A549 (cell line): ENCODE data around the gene CHAD. TPM values are rescaled to one million over a fixed set of nuclear protein-coding genes. Genes with fewer than 3 reads are reported as not detected.
A peak's percentile ranks its signal among the peaks of the same experiment; 100 is the strongest.

ENCODE experiments used
- ATAC-seq, 2 experiments: fragments of 200-7000 bp in 1 of 2; fragments of >200 bp in 1 of 2; cut with Nextera tagmentation in 1 of 2; cut with Tn5 transposase in 1 of 2; 3 replicates each; pipeline versions ENCODE4 v1.8.0 to v1.9.1; 2018 to 2020; ENCODE audit warnings: mild to moderate bottlenecking in 1 of 2, moderate library complexity in 1 of 2
- CTCF ChIA-PET: fragments of 300-600 bp; sonication (Branson Sonifier 250); formaldehyde crosslinking; extraction: SDS; loops from one replicate; lab custom pipeline; 2021; ENCODE audit warnings: antibody characterized with exemption, inconsistent platforms; lab: Yijun Ruan, JAX
- POLR2A ChIA-PET: fragments of 350-600 bp; formaldehyde crosslinking; extraction: SDS; loops from one replicate; lab custom pipeline; 2021; ENCODE audit warnings: antibody characterized with exemption, inconsistent platforms; lab: Yijun Ruan, JAX
- DNase-seq, 2 experiments: peaks; one replicate each; pipeline versions ENCODE4 v3.0.0 to v3.0.0-alpha.2; 2011 to 2016; ENCODE audit warnings: low read depth in 1 of 2, low spot score in 1 of 2
- FAIRE-seq: peaks from 2 replicates; lab custom pipeline; 2011; peaks lifted over from hg19 to GRCh38; lab: Jason Lieb, UNC
- H3K27ac ChIP-seq, 2 experiments: fragments of >200 bp; sonication (Bioruptor Twin); formaldehyde crosslinking; 3 replicates each; pipeline ENCODE4 v1.5.1; 2016 to 2017
- H3K4me1 ChIP-seq: fragments of >200 bp; sonication (Bioruptor Twin); formaldehyde crosslinking; 3 replicates; pipeline ENCODE4 v1.6.1; 2016
- H3K4me2 ChIP-seq: fragments of >200 bp; sonication (Bioruptor Twin); formaldehyde crosslinking; 3 replicates; pipeline ENCODE4 v1.6.1; 2016
- H3K4me3 ChIP-seq: fragments of >200 bp; sonication (Bioruptor Twin); formaldehyde crosslinking; 3 replicates; pipeline ENCODE4 v1.5.1; 2016
- H3K9me3 ChIP-seq: fragments of >200 bp; sonication (Bioruptor Twin); formaldehyde crosslinking; 3 replicates; pipeline ENCODE4 v1.6.1; 2016
- BHLHE40 ChIP-seq: IDR thresholded peaks from 2 replicates; pipeline ENCODE4 v1.6.1; 2012; ENCODE audit warnings: low read depth, low read length, inconsistent platforms
- CEBPB ChIP-seq, 2 experiments: fragments of >200 bp in 1 of 2; sonication (Bioruptor Twin) in 1 of 2; formaldehyde crosslinking in 1 of 2; IDR thresholded peaks; 2 replicates each; pipeline ENCODE4 v1.6.1; 2012 to 2016
- CHD2 ChIP-seq: fragments of 150-350 bp; IDR thresholded peaks from 2 replicates; pipeline ENCODE4 v1.6.1; 2014; ENCODE audit warnings: low read length; ENCODE audit not compliant: partially characterized antibody
- CHD4 ChIP-seq: fragments of 200-600 bp; sonication (generic); IDR thresholded peaks from 2 replicates; pipeline ENCODE4 v1.6.1; 2016; ENCODE audit warnings: antibody characterized with exemption, mild to moderate bottlenecking, borderline replicate concordance
- EHF ChIP-seq: fragments of 250-450 bp; sonication (Bioruptor Pico); IDR thresholded peaks from 2 replicates; pipeline ENCODE4 v1.5.0; 2020; ENCODE audit warnings: mild to moderate bottlenecking
- EP300 ChIP-seq, 2 experiments: fragments of >200 bp; sonication (Bioruptor Twin); formaldehyde crosslinking; IDR thresholded peaks; 2 replicates in 1 of 2; 3 replicates in 1 of 2; pipeline ENCODE4 v1.6.1; 2016 to 2017
- FOSB ChIP-seq: fragments of 250-450 bp; sonication (Bioruptor Pico); IDR thresholded peaks from 2 replicates; pipeline ENCODE4 v1.5.0; 2020; ENCODE audit warnings: mild to moderate bottlenecking, moderate library complexity
- FOXS1 ChIP-seq: fragments of 250-450 bp; sonication (Bioruptor Pico); IDR thresholded peaks from 2 replicates; pipeline ENCODE4 v1.5.0; 2020; ENCODE audit warnings: mild to moderate bottlenecking, moderate library complexity
- GATA3 ChIP-seq: IDR thresholded peaks from 2 replicates; pipeline ENCODE4 v1.6.1; 2012; ENCODE audit warnings: borderline replicate concordance
- HEYL ChIP-seq: fragments of 250-450 bp; sonication (Bioruptor Pico); IDR thresholded peaks from 2 replicates; pipeline ENCODE4 v1.8.0; 2021; ENCODE audit warnings: mild to moderate bottlenecking, moderate library complexity
- HOXB5 ChIP-seq: fragments of 250-450 bp; sonication (Bioruptor Pico); IDR thresholded peaks from 2 replicates; pipeline ENCODE4 v1.5.0; 2020; ENCODE audit warnings: mild to moderate bottlenecking, moderate library complexity
- JUN ChIP-seq, 2 experiments: fragments of >200 bp; sonication (Bioruptor Twin); formaldehyde crosslinking; IDR thresholded peaks; 2 replicates in 1 of 2; 3 replicates in 1 of 2; pipeline ENCODE4 v1.6.1; 2016 to 2017
- JUNB ChIP-seq: fragments of >200 bp; sonication (Bioruptor Twin); formaldehyde crosslinking; IDR thresholded peaks from 2 replicates; pipeline ENCODE4 v1.6.1; 2016
- KDM1A ChIP-seq: fragments of 200-600 bp; sonication (generic); IDR thresholded peaks from 2 replicates; pipeline ENCODE4 v1.6.1; 2016; ENCODE audit warnings: low read depth, mild to moderate bottlenecking
- MAFK ChIP-seq: fragments of 450-650 bp; IDR thresholded peaks from 2 replicates; pipeline ENCODE4 v1.6.1; 2014; ENCODE audit not compliant: partially characterized antibody
- PHF8 ChIP-seq: fragments of 200-600 bp; sonication (generic); IDR thresholded peaks from 2 replicates; pipeline ENCODE4 v1.6.1; 2016; ENCODE audit warnings: low read depth, mild to moderate bottlenecking, antibody characterized with exemption, moderate library complexity, borderline replicate concordance
- POLR2A ChIP-seq: IDR thresholded peaks from 2 replicates; pipeline ENCODE4 v1.6.1; 2012; ENCODE audit warnings: mild to moderate bottlenecking, low read length
- RAD21 ChIP-seq, 2 experiments: fragments of >200 bp in 1 of 2; sonication (Bioruptor Twin) in 1 of 2; formaldehyde crosslinking in 1 of 2; IDR thresholded peaks in 1 of 2; conservative IDR thresholded peaks in 1 of 2; 2 replicates in 1 of 2; 3 replicates in 1 of 2; pipeline ENCODE4 v1.6.1; 2012 to 2018; ENCODE audit warnings: inconsistent platforms in 1 of 2
- RARB ChIP-seq: fragments of 250-450 bp; sonication (Bioruptor Pico); IDR thresholded peaks from 2 replicates; pipeline ENCODE4 v1.8.0; 2021; ENCODE audit warnings: mild to moderate bottlenecking, moderate library complexity
- RCOR1 ChIP-seq: fragments of 150-350 bp; IDR thresholded peaks from 2 replicates; pipeline ENCODE4 v1.6.1; 2014; ENCODE audit warnings: antibody characterized with exemption, low read length, low read depth
- SMC3 ChIP-seq: fragments of >200 bp; sonication (Bioruptor Twin); formaldehyde crosslinking; IDR thresholded peaks from 3 replicates; pipeline ENCODE4 v1.6.1; 2018; ENCODE audit warnings: inconsistent platforms
- SREBF2 ChIP-seq: fragments of 450-650 bp; IDR thresholded peaks from 2 replicates; pipeline ENCODE4 v1.6.1; 2014; ENCODE audit warnings: mild to moderate bottlenecking, moderate library complexity
- TFCP2L1 ChIP-seq: fragments of 250-450 bp; sonication (Bioruptor Pico); IDR thresholded peaks from 2 replicates; pipeline ENCODE4 v1.5.0; 2021; ENCODE audit warnings: mild to moderate bottlenecking
- ZC3H11A ChIP-seq: fragments of 450-650 bp; IDR thresholded peaks from 2 replicates; pipeline ENCODE4 v1.6.1; 2014; ENCODE audit warnings: antibody characterized with exemption, mild to moderate bottlenecking
- ZSCAN20 ChIP-seq: fragments of 250-450 bp; sonication (Bioruptor Pico); IDR thresholded peaks from 2 replicates; pipeline ENCODE4 v1.8.0; 2022; ENCODE audit warnings: mild to moderate bottlenecking, moderate library complexity
- WGBS: methylation state at CpG from one replicate; pipeline ENCODE4 v1.1.6; 2017; ENCODE audit errors: missing lambda C conversion rate; 5-methylcytosine and 5-hydroxymethylcytosine counted together
- polyA plus RNA-seq, 4 experiments: library from polyadenylated mRNA; depleted of rRNA in 3 of 4; stranded (reverse); fragments of >200 nt; fragmentation: RNase III in 1 of 4; extraction: RNeasy Plus Mini Kit Qiagen cat#74134 plus additional on column Dnase treatment in 1 of 4; gene quantifications; 2 replicates in 3 of 4; 3 replicates in 1 of 4; pipeline ENCODE4 v1.2.3, GENCODE V29; 2011 to 2017
- TF ChIP-seq, protein P1 (sequence below): fragments of 250-450 bp; sonication (Bioruptor Pico); IDR thresholded peaks from 2 replicates; pipeline ENCODE4 v1.5.0; 2020; ENCODE audit warnings: low read depth, mild to moderate bottlenecking, moderate library complexity
- TF ChIP-seq, protein P2 (sequence below): fragments of 250-450 bp; sonication (Bioruptor Pico); IDR thresholded peaks from 2 replicates; pipeline ENCODE4 v1.5.0; 2021; ENCODE audit warnings: mild to moderate bottlenecking, moderate library complexity, borderline replicate concordance
- TF ChIP-seq, protein P3 (sequence below): fragments of 200-600 bp; sonication (generic); IDR thresholded peaks from 2 replicates; pipeline ENCODE4 v1.6.1; 2016; ENCODE audit warnings: antibody characterized with exemption, mild to moderate bottlenecking, moderate library complexity
- TF ChIP-seq, protein P4 (sequence below): IDR thresholded peaks from 2 replicates; pipeline ENCODE4 v1.6.1; 2012
- TF ChIP-seq, protein P5 (sequence below): fragments of >200 bp; sonication (Bioruptor Twin); formaldehyde crosslinking; IDR thresholded peaks from 2 replicates; pipeline ENCODE4 v1.6.1; 2016

The CHAD gene
- polyA plus RNA-seq, 2 of the 4 experiments (the other 2 are of a cell fraction), result not detected

DNA sequence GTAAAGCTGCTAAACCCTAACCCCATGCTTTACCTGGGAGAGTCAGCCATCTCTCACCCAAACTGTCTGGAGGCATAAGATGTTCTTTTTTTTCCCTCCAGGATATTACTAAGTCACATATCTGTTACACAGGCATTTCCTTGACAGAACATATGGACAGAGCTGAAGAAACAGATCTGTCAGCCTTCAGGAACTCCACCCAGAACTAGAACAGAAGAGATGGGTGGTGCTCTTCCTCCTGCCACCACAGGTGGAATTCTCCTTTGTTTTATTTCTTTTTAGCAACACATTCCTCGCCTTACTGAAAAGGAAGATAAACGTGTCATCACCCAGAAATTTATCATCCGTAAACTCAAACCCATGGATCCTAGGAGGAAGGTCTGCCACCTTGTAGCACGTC is 48.3 kb upstream of the CHAD start:
- ATAC-seq (0 out of 6 replicates have a peak, but pooled peaks of 1 of the 2 experiments have one; percentile 13), DNase-seq (no peak), FAIRE-seq (no peak)
- ChIA-PET CTCF (interaction anchor here (1.0 to 4.4 kb wide), 7 partner anchors 10 to 336 kb away, joined by 3 to 28 read pairs (median 4); no protein-coding TSS in a partner anchor), POLR2A (no interaction called here)
- H3K4me2 ChIP-seq, result no peak overlapping the region
- H3K27ac ChIP-seq, result no peak overlapping the region
- 83% methylated on average over 4 of the region's 4 CpGs for WGBS
- H3K4me1 ChIP-seq, result peaks cover 9% of the 10 kb centered on the region; the same call in 1 of the 3 replicates
- no peak for TF ChIP-seq HEYL (CRISPR knock-in tag)
- TF ChIP-seq EP300 (IDR thresholded peaks at IDR 0.05), result no peak
- no peak for TF ChIP-seq ZC3H11A
- TF ChIP-seq, protein P1, sequence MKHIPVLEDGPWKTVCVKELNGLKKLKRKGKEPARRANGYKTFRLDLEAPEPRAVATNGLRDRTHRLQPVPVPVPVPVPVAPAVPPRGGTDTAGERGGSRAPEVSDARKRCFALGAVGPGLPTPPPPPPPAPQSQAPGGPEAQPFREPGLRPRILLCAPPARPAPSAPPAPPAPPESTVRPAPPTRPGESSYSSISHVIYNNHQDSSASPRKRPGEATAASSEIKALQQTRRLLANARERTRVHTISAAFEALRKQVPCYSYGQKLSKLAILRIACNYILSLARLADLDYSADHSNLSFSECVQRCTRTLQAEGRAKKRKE (CRISPR knock-in tag), result no peak
- no peak for TF ChIP-seq RAD21 (conservative IDR thresholded peaks at IDR 0.05 in 1 of 2, IDR thresholded peaks at IDR 0.05 in 1 of 2)
- TF ChIP-seq, protein P2, sequence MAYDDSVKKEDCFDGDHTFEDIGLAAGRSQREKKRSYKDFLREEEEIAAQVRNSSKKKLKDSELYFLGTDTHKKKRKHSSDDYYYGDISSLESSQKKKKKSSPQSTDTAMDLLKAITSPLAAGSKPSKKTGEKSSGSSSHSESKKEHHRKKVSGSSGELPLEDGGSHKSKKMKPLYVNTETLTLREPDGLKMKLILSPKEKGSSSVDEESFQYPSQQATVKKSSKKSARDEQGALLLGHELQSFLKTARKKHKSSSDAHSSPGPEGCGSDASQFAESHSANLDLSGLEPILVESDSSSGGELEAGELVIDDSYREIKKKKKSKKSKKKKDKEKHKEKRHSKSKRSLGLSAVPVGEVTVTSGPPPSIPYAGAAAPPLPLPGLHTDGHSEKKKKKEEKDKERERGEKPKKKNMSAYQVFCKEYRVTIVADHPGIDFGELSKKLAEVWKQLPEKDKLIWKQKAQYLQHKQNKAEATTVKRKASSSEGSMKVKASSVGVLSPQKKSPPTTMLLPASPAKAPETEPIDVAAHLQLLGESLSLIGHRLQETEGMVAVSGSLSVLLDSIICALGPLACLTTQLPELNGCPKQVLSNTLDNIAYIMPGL (CRISPR knock-in tag), result no peak
- no peak for TF ChIP-seq MAFK
- TF ChIP-seq, protein P3, sequence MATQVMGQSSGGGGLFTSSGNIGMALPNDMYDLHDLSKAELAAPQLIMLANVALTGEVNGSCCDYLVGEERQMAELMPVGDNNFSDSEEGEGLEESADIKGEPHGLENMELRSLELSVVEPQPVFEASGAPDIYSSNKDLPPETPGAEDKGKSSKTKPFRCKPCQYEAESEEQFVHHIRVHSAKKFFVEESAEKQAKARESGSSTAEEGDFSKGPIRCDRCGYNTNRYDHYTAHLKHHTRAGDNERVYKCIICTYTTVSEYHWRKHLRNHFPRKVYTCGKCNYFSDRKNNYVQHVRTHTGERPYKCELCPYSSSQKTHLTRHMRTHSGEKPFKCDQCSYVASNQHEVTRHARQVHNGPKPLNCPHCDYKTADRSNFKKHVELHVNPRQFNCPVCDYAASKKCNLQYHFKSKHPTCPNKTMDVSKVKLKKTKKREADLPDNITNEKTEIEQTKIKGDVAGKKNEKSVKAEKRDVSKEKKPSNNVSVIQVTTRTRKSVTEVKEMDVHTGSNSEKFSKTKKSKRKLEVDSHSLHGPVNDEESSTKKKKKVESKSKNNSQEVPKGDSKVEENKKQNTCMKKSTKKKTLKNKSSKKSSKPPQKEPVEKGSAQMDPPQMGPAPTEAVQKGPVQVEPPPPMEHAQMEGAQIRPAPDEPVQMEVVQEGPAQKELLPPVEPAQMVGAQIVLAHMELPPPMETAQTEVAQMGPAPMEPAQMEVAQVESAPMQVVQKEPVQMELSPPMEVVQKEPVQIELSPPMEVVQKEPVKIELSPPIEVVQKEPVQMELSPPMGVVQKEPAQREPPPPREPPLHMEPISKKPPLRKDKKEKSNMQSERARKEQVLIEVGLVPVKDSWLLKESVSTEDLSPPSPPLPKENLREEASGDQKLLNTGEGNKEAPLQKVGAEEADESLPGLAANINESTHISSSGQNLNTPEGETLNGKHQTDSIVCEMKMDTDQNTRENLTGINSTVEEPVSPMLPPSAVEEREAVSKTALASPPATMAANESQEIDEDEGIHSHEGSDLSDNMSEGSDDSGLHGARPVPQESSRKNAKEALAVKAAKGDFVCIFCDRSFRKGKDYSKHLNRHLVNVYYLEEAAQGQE, result no peak
- no peak for TF ChIP-seq RCOR1
- no peak for TF ChIP-seq POLR2A
- no peak for TF ChIP-seq CHD2
- TF ChIP-seq FOXS1 (CRISPR knock-in tag), result no peak
- TF ChIP-seq FOSB, result no peak
- TF ChIP-seq PHF8, result no peak
- no peak for TF ChIP-seq BHLHE40
- no peak for TF ChIP-seq HOXB5 (CRISPR knock-in tag)
- no peak for TF ChIP-seq GATA3
- no peak for TF ChIP-seq SREBF2
- TF ChIP-seq, all 56 proteins: peak for 0
- no peaks in the 10 kb centered on the region for H3K9me3 ChIP-seq
- H3K4me3 ChIP-seq, result no peak overlapping the region

DNA sequence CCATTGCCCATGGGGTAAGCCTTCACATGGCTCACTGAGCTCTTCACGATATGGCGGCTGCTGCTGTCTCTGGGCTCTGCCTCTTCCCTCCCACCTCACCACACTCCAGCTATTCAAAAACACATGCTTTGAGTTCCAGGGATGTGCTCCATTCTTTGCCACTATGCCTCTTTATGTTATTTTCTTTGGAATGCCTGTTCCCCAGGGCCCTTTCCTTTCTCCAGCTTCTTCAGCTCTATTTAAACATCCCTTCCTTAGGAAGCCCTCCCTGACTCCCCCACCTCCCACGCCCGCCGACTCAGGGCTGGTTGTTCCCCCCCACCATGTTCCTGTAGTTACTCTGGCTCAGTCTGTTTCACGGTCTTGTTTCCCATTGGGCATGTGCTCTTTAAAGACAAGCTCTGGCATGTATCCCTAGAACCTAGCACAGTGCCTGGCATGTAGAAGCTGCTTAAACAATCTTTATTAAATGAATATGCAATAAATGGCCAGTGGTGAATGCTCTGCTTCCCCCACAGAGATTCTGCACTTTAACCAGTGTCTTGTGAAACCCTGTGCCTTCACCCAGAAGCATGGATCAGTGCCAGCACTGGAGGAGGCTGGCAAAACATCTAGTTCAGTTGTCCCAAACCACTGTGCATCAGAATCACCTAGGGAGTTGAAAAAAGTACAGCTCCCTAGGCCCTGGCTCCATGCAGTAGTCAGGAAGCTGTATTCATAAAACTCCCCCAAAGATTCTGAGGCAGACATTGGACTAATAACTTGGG is 46.4 kb upstream of the CHAD start:
- ChIA-PET POLR2A (no interaction called here), CTCF (interaction anchor here (1.1 to 4.4 kb wide), 7 partner anchors 10 to 301 kb away, joined by 3 to 28 read pairs (median 5); partner anchors contain the start of gene RSAD1)
- H3K27ac ChIP-seq, result 0 out of 6 replicates have a peak overlapping the region, but pooled peaks of 1 of the 2 experiments have one; percentile 19
- 94% methylated on average over 6 of the region's 6 CpGs for WGBS
- DNase-seq (no peak), ATAC-seq (no peak), FAIRE-seq (no peak)
- no peaks in the 10 kb centered on the region for H3K9me3 ChIP-seq
- no peak overlapping the region for H3K4me3 ChIP-seq
- peaks cover 12% of the 10 kb centered on the region; the same call in 1 of the 3 replicates for H3K4me1 ChIP-seq
- peak overlapping the region; percentile 8; the same call in 1 of the 3 replicates for H3K4me2 ChIP-seq
- no peak for TF ChIP-seq KDM1A
- no peak for TF ChIP-seq EHF (CRISPR knock-in tag)
- no peak for TF ChIP-seq ZSCAN20 (CRISPR knock-in tag)
- no peak for TF ChIP-seq JUNB
- TF ChIP-seq SMC3, result no peak
- no peak for TF ChIP-seq JUN (IDR thresholded peaks at IDR 0.05)
- TF ChIP-seq, protein P2 (CRISPR knock-in tag), result no peak
- TF ChIP-seq, protein P4, sequence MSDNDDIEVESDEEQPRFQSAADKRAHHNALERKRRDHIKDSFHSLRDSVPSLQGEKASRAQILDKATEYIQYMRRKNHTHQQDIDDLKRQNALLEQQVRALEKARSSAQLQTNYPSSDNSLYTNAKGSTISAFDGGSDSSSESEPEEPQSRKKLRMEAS, result no peak
- TF ChIP-seq CEBPB (IDR thresholded peaks at IDR 0.05), result no peak
- TF ChIP-seq EP300 (IDR thresholded peaks at IDR 0.05), result no peak
- TF ChIP-seq CHD4, result no peak
- no peak for TF ChIP-seq RARB (CRISPR knock-in tag)
- TF ChIP-seq TFCP2L1 (CRISPR knock-in tag), result no peak
- no peak for TF ChIP-seq RAD21 (conservative IDR thresholded peaks at IDR 0.05 in 1 of 2, IDR thresholded peaks at IDR 0.05 in 1 of 2)
- TF ChIP-seq, protein P5, sequence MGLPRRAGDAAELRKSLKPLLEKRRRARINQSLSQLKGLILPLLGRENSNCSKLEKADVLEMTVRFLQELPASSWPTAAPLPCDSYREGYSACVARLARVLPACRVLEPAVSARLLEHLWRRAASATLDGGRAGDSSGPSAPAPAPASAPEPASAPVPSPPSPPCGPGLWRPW, result no peak
- TF ChIP-seq RCOR1, result no peak
